ENCODE data around the gene CHRM1.
"Not testable (repeated sequence)": the region's sequence is repeated elsewhere in the genome, so short reads cannot be mapped to it uniquely, and the experiment has no call there.

Gene CHRM1

GRCh38 chr11:62875698-62876478 is 45.3 kb downstream of the CHRM1 start:
- no peak for DNase-seq (ENCODE audit: low read depth)

GRCh38 chr11:62874851-62875250 is 46.3 kb downstream of the CHRM1 start:
- no peak for DNase-seq (ENCODE audit: low read depth)

GRCh38 chr11:62865635-62866034 is 55.5 kb downstream of the CHRM1 start:
- DNase-seq (ENCODE audit: low read depth), result no peak

- no peak for DNase-seq (ENCODE audit: low read depth)
Observed at GRCh38 chr11:62863687-62864335, 57.4 kb downstream of the CHRM1 start.

GRCh38 chr11:62861564-62862192 is 59.5 kb downstream of the CHRM1 start:
- DNase-seq (ENCODE audit: low read depth), result not testable (repeated sequence)

- no peak for DNase-seq (ENCODE audit: low read depth)
Observed at GRCh38 chr11:62860835-62861563, 60.2 kb downstream of the CHRM1 start.

- not testable (repeated sequence) for DNase-seq (ENCODE audit: low read depth)
Observed at GRCh38 chr11:62859281-62859703, 61.9 kb downstream of the CHRM1 start.
